Raji (cell line): Measurements from ENCODE around the gene YWHAE.

Experiments
- POLR2A ChIP-seq: IDR thresholded peaks from 2 replicates; pipeline ENCODE4 v1.6.1; 2011; ENCODE audit warnings: low read depth, low read length, control low read depth; ENCODE audit not compliant: insufficient read depth

The YWHAE gene

DNA sequence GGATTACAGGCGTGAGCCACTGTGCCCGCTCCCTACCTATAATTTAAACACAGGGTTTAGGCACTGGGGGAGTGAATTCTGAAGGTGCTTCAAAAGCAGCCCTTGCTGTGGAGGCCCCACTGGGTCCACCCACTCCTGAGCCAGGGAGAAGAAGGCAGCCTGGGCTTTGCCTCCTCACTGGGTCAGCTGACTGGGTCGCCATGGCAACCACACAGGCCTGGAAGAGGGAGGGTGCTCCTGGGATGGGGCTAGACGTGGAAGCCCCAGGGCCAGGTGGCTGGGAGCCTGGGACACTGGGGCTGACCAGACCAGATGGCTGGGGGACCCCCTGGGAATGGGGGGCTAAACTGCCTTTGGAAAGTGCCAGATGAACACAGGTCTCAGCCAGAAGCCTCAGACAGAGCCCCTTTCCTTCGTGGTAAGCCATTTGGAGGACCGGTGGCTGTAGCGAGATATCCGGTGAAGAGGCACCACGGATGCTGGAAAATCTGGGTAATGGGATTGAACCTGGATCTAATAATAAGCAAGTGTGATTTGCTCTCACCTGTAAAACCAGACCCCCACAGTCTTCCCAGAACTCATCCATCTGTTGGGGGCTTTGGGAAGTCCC lies 87.7 kb downstream of the YWHAE start:
- no peak for TF ChIP-seq POLR2A

DNA sequence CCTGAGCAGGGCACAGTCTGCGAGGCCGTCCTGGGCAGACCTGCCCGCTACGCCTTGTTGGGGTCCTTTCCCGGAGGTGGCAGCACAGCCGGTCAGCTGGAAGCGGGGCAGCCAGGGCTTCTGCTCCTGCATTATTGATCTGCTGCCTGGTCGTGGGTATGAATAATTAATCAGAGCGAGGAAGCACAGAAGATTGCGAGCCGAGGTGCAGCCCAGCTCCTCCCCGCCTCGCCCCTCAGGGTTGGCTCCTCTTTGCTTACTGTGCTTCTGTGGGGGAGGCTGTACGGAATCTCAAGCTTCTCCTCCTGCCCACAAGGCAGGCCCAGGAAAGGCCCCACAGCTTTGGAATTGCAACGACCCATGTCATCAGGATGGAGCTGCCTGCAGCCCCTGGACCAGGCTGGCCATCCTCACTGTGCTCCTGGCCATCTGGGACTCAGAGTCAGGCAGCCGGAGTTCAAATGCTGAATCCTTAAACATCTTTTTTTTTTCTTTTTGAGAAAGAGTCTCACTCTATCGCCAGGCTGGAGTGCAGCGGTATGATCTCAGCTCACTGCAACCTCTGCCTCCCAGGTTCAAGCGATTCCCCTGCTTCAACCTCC lies 95.0 kb downstream of the YWHAE start:
- TF ChIP-seq POLR2A, result no peak

DNA sequence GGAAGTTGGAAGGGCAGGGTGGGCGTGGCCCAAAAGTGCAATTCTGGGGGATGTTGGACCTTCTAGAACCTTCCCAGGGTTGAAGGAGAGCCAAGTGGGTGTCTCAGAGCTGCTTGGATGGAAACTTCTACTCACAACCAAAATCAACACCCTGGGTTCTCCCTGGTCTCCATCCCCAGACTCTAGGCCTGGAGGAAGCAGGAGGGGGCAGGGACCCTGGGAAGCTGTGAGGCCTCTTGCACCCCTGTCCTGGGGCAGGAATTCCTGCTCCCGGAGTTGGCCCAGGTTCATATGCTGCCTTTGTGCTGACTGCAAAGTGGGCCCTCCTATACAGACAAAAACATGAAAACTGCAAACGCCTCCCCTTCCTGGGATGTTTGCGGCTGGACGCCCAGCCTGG lies 95.5 kb downstream of the YWHAE start:
- no peak for TF ChIP-seq POLR2A

- no peak for TF ChIP-seq POLR2A
Measured at GRCh38 chr17:1302761-1303160, 97.3 kb downstream of the YWHAE start.

DNA sequence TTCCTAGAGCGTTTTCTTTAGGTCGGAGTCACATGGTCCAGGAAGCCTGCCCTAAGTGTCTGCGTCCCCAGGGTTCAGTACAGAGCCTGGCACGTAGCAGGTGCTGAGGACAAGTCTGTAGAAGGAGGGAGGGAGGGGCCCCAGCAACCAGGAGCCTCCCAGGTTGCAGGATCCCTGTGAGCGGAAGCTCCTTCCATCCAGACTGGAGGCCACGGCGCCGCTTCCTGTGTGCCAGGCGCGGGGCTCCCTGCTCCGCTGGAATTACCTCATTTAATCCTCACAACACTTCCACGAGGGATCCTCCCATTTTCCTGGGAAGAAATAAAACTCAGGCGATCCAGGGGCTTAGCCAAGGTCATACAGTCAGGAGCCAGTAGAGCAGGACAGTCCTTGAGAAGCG lies 98.5 kb downstream of the YWHAE start:
- no peak for TF ChIP-seq POLR2A

DNA sequence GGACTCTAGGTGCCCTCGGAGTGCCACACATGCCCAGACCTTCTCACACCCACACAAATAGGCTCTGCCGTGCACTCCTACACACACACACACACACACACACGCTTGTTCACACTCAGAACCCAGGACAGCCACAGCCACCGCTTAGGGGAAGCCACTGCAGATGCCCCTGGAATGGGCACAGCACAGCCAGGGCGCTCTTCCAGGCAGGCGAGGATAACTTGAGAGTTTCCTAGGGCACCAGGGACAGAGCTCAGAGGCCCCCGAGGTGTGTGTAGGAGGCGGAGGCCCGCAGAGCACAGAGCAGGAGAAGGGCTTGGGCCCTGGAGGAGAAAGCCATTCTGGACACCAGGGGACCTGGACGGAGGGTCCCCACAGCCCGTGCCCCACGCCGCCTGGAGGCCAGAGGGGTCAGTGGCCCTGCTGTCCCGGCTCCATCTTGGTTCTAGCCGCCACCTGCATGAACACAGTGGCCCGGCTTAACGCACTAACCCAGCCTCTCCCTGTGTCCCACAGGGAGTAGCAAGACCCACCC lies 99.6 kb downstream of the YWHAE start:
- TF ChIP-seq POLR2A, result no peak

- no peak for TF ChIP-seq POLR2A
Measured at GRCh38 chr17:1299552-1300370, 100.3 kb downstream of the YWHAE start.

GRCh38 chr17:1298606-1299005 lies 101.4 kb downstream of the YWHAE start:
- no peak for TF ChIP-seq POLR2A
